Fibroblast of the conjunctiva (primary cell): ENCODE results near the gene UTP4.

Experiments
- DNase-seq: peaks from one replicate; pipeline ENCODE4 v3.0.0-alpha.2; 2010; ENCODE audit warnings: low read depth

Gene UTP4

GRCh38 chr16:69132424-69133252, at the start of gene UTP4, which contains the start of gene CHTF8:
TSS of gene UTP4 (plus strand) at chr16:69132649. CDS start at chr16:69133460, 811 bp downstream.
TSS of gene CHTF8 (minus strand) at chr16:69132588. CDS start at chr16:69121458, 11,130 bp downstream.
- peak; percentile 46 for DNase-seq

GRCh38 chr16:69083306-69083941, 49.0 kb upstream of the UTP4 start:
- no peak for DNase-seq

GRCh38 chr16:69084289-69084688, 48.2 kb upstream of the UTP4 start:
- no peak for DNase-seq

GRCh38 chr16:69085032-69085695, 47.3 kb upstream of the UTP4 start:
- DNase-seq = no peak

GRCh38 chr16:69087161-69087581, 45.3 kb upstream of the UTP4 start:
- no peak for DNase-seq

GRCh38 chr16:69088684-69089083, 43.8 kb upstream of the UTP4 start:
- no peak for DNase-seq

- no peak for DNase-seq
These were observed 43.1 kb upstream of the UTP4 start for GRCh38 chr16:69089091-69089910.

GRCh38 chr16:69093974-69094373, 38.5 kb upstream of the UTP4 start:
- DNase-seq = no peak

- DNase-seq = no peak
These were observed 37.9 kb upstream of the UTP4 start for GRCh38 chr16:69094501-69094900.

GRCh38 chr16:69095193-69095592, 37.3 kb upstream of the UTP4 start:
- DNase-seq = no peak

GRCh38 chr16:69100071-69100691, 32.3 kb upstream of the UTP4 start:
- DNase-seq = no peak

GRCh38 chr16:69105501-69106361, 26.7 kb upstream of the UTP4 start, which contains the start of gene HAS3:
TSS of gene HAS3 (plus strand) at chr16:69105653. CDS start at chr16:69109396, 3,743 bp downstream.
- DNase-seq = peak; percentile 24

- DNase-seq = no peak
These were observed 25.7 kb upstream of the UTP4 start for GRCh38 chr16:69106491-69107315.

- DNase-seq = no peak
These were observed 25.0 kb upstream of the UTP4 start for GRCh38 chr16:69107316-69107962.

- DNase-seq = no peak
These were observed 24.2 kb upstream of the UTP4 start for GRCh38 chr16:69108064-69108904.

- DNase-seq = no peak
These were observed 23.6 kb upstream of the UTP4 start for GRCh38 chr16:69108905-69109252.

GRCh38 chr16:69109486-69110270, 22.8 kb upstream of the UTP4 start:
- DNase-seq = no peak
